ENCODE results near the gene MMP12.

Gene MMP12

DNA sequence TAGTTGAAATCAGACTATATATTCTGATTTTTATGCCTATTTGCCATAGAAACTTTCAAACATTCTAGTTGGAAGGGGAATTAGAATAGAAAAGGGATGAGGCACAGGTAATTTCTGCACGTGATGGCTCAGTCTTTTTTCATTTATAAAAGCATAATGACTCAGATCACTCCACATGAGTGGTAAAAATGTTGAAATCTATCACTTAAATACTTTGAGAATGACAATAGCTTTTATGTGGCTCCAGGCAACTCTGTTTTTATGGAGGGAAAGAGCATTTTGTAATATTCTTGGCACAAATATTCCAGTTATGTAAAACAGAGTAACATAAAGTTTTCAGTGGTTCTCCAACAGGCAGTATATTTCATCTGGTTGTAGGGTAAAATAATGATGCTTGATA lies 25.5 kb downstream of the MMP12 start:
- DNase-seq, result no peak

DNA sequence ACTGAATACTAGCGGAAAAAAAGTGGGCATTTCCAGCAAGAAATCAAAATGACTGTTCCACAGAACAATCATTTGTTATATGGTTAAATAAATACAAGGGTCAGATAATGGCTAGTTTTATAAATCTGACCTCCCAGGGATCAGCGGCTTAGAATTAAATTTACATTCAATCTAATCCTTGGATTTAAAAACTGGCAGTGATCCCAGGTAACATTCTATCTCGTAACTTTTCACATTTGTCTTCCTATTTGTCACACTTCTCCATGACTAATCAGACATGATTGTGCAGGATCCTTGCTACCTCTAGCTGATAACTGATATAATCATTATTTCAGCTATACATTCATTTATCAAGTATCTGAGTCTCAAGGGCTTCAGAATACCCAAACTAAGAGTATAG lies 28.5 kb downstream of the MMP12 start:
- DNase-seq, result no peak

DNA sequence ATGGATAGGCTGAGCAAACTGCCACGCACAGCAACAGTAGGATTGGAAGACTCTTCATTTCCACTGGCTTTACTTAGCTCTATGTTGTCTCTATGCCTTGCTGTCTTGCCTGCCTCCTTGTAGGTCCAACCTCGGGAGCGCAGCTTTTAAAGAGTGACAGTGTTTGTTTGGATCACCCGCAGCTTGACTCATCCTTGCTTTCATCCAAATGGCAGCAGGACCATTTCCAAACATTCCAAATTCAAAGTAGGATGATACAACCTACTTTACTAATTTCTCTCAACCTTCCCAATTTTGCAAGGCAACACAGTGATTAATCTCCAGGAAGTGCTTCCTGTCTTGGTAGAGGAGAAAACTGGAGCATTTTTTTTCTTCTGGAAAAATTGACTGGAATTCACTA lies 31.3 kb downstream of the MMP12 start, which contains the start of gene MMP3:
TSS of gene MMP3 (minus strand) at position 121 of the 400 bp plus-strand sequence. CDS start at position 58, 63 bp downstream.
- no peak for DNase-seq

GRCh38 chr11:102842930-102843329 lies 31.9 kb downstream of the MMP12 start:
- DNase-seq, result no peak

DNA sequence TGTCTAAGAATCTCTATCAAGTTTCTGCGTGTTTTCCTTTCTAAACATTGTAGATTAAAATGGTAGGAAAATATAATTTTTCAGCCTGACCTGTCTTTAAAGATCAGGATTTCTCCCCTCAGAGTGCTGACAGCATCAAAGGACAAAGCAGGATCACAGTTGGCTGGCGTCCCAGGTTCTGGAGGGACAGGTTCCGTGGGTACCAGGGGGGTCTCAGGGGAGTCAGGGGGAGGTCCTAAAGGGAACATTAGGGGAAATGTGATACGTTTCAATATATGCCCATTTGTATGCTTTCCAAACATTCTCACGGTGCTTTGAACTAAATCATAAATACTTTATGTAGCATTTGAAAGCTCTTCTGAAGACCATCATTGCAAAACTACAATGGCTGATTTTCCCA lies 34.8 kb downstream of the MMP12 start:
- DNase-seq, result no peak

GRCh38 chr11:102837646-102838045 lies 37.1 kb downstream of the MMP12 start:
- DNase-seq, result no peak

DNA sequence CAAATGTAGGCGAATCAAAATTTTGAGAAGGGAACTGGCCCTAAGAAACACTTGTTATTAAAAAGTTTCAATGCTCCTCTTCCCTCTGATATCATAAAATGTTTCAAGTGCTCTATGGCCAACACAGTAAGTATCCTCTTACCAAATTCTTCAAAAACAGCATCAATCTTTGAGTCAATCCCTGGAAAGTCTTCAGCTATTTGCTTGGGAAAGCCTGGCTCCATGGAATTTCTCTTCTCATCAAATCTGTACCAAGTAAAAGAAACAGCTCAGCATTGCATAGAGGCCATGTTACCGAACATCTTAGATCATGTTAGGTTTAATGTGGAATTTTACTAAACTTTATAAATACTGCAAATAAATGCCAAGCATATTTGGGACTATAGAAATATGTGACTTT lies 37.6 kb downstream of the MMP12 start:
- no peak for DNase-seq

DNA sequence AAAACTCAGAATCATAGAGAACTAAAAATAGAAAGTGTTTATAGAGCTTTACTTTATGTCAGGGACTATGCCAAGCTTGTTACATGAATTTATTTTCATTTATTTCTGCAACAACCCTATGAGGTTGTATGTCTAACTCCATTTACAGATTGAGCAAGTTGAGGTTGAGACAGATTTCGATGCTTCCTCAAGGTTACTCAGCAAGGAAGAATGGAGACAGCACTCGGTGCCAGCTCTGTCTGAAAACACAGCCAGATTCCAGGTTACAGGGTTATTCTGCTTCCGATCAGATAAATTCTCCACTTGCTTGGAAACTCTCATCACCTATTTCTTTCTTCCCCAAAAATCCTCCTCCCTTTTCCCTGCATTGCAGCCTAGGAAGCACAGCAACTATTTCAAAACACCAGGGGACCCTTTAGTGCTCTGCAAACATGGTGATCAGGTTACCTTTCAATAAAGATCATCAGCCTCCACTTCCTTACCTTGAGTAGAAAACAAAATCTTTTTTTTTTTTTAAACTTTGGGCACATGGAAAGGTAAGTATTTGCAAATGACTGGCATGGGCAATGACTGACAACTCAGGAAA lies 38.4 kb downstream of the MMP12 start:
- DNase-seq, result no peak

- no peak for DNase-seq
Observed at GRCh38 chr11:102833731-102834130, 41.1 kb downstream of the MMP12 start.

DNA sequence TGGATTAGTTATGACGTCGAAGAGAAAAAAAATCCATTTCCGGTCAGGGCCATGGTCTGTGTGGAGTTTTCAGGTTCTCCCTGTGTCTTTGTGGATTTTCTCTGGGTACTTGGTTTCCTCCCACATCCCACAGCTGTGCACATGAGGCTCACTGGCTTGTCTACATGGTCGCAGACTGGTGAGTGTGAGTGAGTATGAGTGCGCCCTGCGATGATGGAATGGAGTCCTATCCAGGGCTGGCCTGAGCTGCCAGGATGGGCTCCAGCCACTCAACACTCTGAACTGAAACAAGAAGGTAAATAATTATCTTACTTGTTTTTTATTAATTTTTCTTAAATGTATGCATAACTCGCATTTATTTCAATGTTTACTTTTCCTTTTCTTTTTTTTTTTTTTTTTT lies 42.2 kb downstream of the MMP12 start:
- no peak for DNase-seq

GRCh38 chr11:102831489-102832440 lies 43.0 kb downstream of the MMP12 start:
- DNase-seq, result no peak

DNA sequence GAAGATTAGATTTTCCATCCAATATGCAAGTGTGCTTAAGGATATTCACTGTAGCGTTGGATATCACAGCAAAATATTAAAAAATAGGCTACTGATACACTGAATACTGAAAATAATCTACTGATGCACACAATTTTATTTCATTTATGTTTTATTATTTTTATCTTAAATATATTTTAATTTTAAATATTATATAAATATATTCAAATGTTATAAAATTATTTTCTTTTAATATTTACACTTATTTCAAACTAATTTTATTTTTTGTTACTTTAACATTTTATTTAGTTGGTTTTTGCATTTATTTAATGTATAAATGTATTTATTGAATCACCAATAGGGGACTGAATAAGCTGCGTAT lies 43.7 kb downstream of the MMP12 start:
- DNase-seq, result no peak

DNA sequence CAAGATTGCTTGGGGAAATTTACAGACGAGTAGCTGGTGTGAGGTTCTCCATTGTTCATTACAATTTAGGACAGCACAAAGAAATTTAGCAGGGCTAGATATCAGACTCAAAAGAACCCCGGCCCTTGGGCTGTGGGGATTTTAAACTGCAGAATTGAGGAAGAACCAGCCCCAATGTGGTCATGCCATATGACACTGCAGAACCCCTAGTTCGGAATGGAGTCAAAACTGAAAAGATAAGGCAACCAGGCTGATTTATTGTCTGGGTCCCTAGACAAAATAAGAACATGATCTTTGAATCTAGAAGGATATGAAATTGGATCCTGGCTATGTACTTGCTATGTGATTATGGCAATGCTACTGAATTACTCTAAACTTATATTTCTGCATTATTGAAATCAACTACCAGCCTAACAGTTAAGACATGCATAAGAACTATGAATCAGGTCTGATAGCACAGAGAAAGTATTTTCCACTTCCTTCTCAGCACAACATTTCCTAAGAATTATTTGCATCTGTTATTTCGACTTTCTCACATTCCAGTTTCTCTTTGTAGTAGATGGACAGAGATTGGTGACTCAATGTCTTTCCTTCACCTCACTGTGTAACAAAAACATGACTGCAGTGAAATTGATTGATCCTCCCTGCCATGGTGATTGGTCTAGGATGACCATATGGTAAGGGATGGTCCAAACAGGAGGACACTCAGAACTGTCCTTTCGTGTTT lies 44.6 kb downstream of the MMP12 start:
- DNase-seq, result no peak

DNA sequence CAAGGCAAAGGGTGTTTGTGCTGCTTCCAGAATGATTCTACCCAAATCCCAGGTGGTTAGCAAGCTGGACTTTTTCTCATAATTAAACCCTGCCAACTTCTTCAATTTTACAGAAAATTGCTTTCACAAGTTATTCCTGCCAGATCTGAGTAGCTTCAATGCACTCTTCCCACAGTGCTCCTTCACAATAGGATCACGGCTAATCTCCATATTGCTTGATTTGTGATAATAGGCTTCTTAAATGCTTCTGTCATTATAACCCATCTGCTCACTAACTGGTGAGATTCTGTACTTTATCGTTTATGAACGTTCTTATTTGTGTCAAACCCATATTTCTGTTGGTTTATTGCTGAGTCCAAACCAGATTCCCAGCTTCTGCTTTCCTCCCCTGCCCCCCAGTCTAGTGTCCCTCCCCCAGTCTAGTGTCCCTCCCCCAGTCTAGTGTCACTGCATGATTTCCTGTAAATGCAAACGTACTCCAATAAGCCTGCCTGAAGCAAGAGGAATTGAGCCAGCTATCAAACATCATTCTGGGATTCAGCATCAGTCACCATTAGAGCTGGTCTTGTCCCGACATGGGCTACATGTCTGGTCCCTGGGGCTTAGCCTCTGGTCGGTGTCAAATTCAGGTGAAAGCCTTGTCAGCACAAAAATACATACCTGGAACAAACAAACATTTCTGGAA lies 45.3 kb downstream of the MMP12 start:
- DNase-seq, result no peak

- DNase-seq, result no peak
Observed at GRCh38 chr11:102824556-102824955, 50.2 kb downstream of the MMP12 start.

GRCh38 chr11:102819491-102819890 lies 55.3 kb downstream of the MMP12 start:
- no peak for DNase-seq

DNA sequence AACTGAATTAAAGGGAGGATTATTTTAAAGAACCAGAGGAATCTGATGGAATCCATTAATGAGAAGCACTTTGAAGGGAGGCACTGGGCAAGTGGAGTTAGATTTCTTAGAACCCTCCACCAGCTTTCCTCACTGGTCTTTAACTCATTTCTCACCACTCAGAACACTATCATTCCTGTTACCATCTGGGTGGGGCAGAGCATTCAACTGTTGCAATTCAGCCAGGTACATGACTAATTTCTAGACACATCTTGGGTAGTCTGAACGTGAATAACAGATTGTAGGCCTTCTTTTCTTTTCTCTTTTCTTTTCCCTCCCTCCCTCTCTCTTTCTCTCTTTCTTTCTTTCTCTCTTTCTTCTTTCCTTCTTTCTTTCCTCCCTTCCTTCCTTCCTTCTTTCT lies 61.3 kb downstream of the MMP12 start:
- DNase-seq, result no peak

All from CD4-positive, alpha-beta T cell treated with Interleukin-4 for 1 hour (primary cell).